Measurements from ENCODE around the gene GAL3ST2.

GRCh38 chr2:241852116-241852980 lies 75.7 kb downstream of the GAL3ST2 start:
- TF ChIP-seq, protein P1, sequence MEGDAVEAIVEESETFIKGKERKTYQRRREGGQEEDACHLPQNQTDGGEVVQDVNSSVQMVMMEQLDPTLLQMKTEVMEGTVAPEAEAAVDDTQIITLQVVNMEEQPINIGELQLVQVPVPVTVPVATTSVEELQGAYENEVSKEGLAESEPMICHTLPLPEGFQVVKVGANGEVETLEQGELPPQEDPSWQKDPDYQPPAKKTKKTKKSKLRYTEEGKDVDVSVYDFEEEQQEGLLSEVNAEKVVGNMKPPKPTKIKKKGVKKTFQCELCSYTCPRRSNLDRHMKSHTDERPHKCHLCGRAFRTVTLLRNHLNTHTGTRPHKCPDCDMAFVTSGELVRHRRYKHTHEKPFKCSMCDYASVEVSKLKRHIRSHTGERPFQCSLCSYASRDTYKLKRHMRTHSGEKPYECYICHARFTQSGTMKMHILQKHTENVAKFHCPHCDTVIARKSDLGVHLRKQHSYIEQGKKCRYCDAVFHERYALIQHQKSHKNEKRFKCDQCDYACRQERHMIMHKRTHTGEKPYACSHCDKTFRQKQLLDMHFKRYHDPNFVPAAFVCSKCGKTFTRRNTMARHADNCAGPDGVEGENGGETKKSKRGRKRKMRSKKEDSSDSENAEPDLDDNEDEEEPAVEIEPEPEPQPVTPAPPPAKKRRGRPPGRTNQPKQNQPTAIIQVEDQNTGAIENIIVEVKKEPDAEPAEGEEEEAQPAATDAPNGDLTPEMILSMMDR (IDR thresholded peaks at IDR 0.05), result no peak
- no peak for TF ChIP-seq POLR2A (IDR thresholded peaks at IDR 0.05)
